Suprapubic skin (tissue), 4 donors: ENCODE measurements around the gene ASCL5.

Experiments used
- POLR2A ChIP-seq, 2 donors: fragments of 450-650 bp; IDR thresholded peaks; one replicate each; pipeline ENCODE4 v1.6.1; 2017; ENCODE audit warnings: antibody characterized with exemption in 2 of 2, mild to moderate bottlenecking in 2 of 2, moderate library complexity in 2 of 2
- POLR2AphosphoS5 ChIP-seq, 3 donors: sonication (generic); formaldehyde crosslinking; IDR thresholded peaks; one replicate each; pipeline ENCODE4 v1.6.1; 2017; ENCODE audit warnings: antibody characterized with exemption in 3 of 3

GRCh38 chr1:201145816-201146215 is 18.8 kb upstream of the ASCL5 start:
- no peak for TF ChIP-seq POLR2A (IDR thresholded peaks at IDR 0.05)
- TF ChIP-seq POLR2AphosphoS5 (IDR thresholded peaks at IDR 0.05), result no peak
